HG03460 (cell line): ENCODE data around the gene SH2D2A.
A peak's percentile ranks its signal among the peaks of the same experiment; 100 is the strongest.

Experiments
- ATAC-seq: cut with Tn5 transposase; IDR thresholded peaks from one replicate; pipeline ENCODE4 v1.9.1; 2021; ENCODE audit not compliant: unreplicated experiment

SH2D2A gene

GRCh38 chr1:156816561-156817328 is at the start of gene SH2D2A:
Gene SH2D2A, minus strand, starts transcription at chr1:156816848. Its CDS starts 140 bp downstream, at chr1:156816708.
- ATAC-seq = peak; percentile 79

- no peak for ATAC-seq
Observed at GRCh38 chr1:156865865-156866248, 49.2 kb upstream of the SH2D2A start.

- no peak for ATAC-seq
Observed at GRCh38 chr1:156865258-156865657, 48.6 kb upstream of the SH2D2A start.

- ATAC-seq = no peak
Observed at GRCh38 chr1:156864796-156865195, 48.1 kb upstream of the SH2D2A start.

- no peak for ATAC-seq
Observed at GRCh38 chr1:156863631-156864030, 47.0 kb upstream of the SH2D2A start.

- no peak for ATAC-seq
Observed at GRCh38 chr1:156862997-156863599, 46.5 kb upstream of the SH2D2A start.

- ATAC-seq = no peak
Observed at GRCh38 chr1:156862584-156862983, 45.9 kb upstream of the SH2D2A start.

GRCh38 chr1:156860628-156861423 is 44.2 kb upstream of the SH2D2A start, which contains the start of gene NTRK1:
Gene NTRK1, plus strand, starts transcription at chr1:156860865. Its CDS starts 70 bp downstream, at chr1:156860935.
- no peak for ATAC-seq

GRCh38 chr1:156860113-156860627 is 43.5 kb upstream of the SH2D2A start:
- ATAC-seq = no peak

GRCh38 chr1:156859523-156860112 is 43.0 kb upstream of the SH2D2A start:
- no peak for ATAC-seq

GRCh38 chr1:156858959-156859522 is 42.4 kb upstream of the SH2D2A start, which contains the start of gene INSRR:
Gene INSRR, minus strand, starts transcription at chr1:156859117. Its CDS starts 496 bp downstream, at chr1:156858621.
- ATAC-seq = no peak

GRCh38 chr1:156858555-156858956 is 41.9 kb upstream of the SH2D2A start:
- ATAC-seq = no peak

- no peak for ATAC-seq
Observed at GRCh38 chr1:156857532-156857931, 40.9 kb upstream of the SH2D2A start.

GRCh38 chr1:156856282-156856785 is 39.7 kb upstream of the SH2D2A start:
- no peak for ATAC-seq

- ATAC-seq = no peak
Observed at GRCh38 chr1:156854634-156855033, 38.0 kb upstream of the SH2D2A start.

GRCh38 chr1:156853761-156854160 is 37.1 kb upstream of the SH2D2A start:
- no peak for ATAC-seq

GRCh38 chr1:156852418-156852874 is 35.8 kb upstream of the SH2D2A start:
- ATAC-seq = no peak

- no peak for ATAC-seq
Observed at GRCh38 chr1:156851779-156852417, 35.2 kb upstream of the SH2D2A start.

GRCh38 chr1:156849151-156849496 is 32.5 kb upstream of the SH2D2A start:
- no peak for ATAC-seq
